Neural progenitor cell (in vitro differentiated cells): ENCODE measurements around the gene INO80C.

Experiments
- CTCF ChIP-seq: fragments of 200-600 bp; sonication (generic); IDR thresholded peaks from 2 replicates; pipeline ENCODE4 v1.5.1; 2017; ENCODE audit warnings: antibody characterized with exemption, mild to moderate bottlenecking
- EZH2 ChIP-seq: fragments of 200-600 bp; sonication (generic); IDR thresholded peaks from 2 replicates; pipeline ENCODE4 v1.6.1; 2017; ENCODE audit warnings: antibody characterized with exemption, mild to moderate bottlenecking, moderate library complexity
- EZH2phosphoT487 ChIP-seq: fragments of 200-600 bp; sonication (generic); IDR thresholded peaks from 2 replicates; pipeline ENCODE4 v1.6.1; 2017; ENCODE audit warnings: antibody characterized with exemption

- TF ChIP-seq CTCF: no peak
- TF ChIP-seq EZH2phosphoT487: no peak
- no peak for TF ChIP-seq EZH2
Observed at GRCh38 chr18:35444636-35445035, 53.1 kb downstream of the INO80C start.
